ENCODE data around the gene OSTF1.

OSTF1 gene

GRCh38 chr9:75112789-75113188 is 24.5 kb downstream of the OSTF1 start:
- Histone ChIP-seq H3K4me2 (ENCODE audit: low read depth, low read length, poor library complexity, severe bottlenecking) (no peak overlapping the region), H3K9ac (ENCODE audit: low read depth, low read length, poor library complexity, severe bottlenecking) (no peak overlapping the region)

GRCh38 chr9:75116306-75116705 is 28.0 kb downstream of the OSTF1 start:
- no peak for TF ChIP-seq EZH2phosphoT487 (IDR thresholded peaks at IDR 0.05; ENCODE audit: borderline replicate concordance)
- TF ChIP-seq CTCF (conservative IDR thresholded peaks at IDR 0.05; ENCODE audit: low read length): no peak
- Histone ChIP-seq H3K79me2 (ENCODE audit: insufficient read depth, low read length) (peaks cover 36% of the 10 kb centered on the region; the same call in 1 of the 2 replicates), H3K9me3 (ENCODE audit: insufficient read depth, low read depth, low read length) (no peaks in the 10 kb centered on the region)

More at GRCh38 chr9:75112789-75113188, 24.5 kb downstream of the OSTF1 start:
- H3K9me2 ChIP-seq (replicated peaks; ENCODE audit: low read depth, low read length): no peaks in the 10 kb centered on the region
- H3K27me3 ChIP-seq (ENCODE audit: insufficient read depth, low read length, poor library complexity, severe bottlenecking): no peaks in the 10 kb centered on the region
- no peaks in the 10 kb centered on the region for H3K9me3 ChIP-seq (ENCODE audit: insufficient read depth, low read depth, low read length)
- H3K36me3 ChIP-seq (ENCODE audit: insufficient read depth, low read length): 0 out of 2 replicates have a peak, but pooled peaks cover 5% of the 10 kb centered on the region
- H3K4me1 ChIP-seq (ENCODE audit: insufficient read depth, low read length, poor library complexity, severe bottlenecking): no peaks in the 10 kb centered on the region
- H3K4me3 ChIP-seq (ENCODE audit: low read length, poor library complexity, severe bottlenecking): no peak overlapping the region
- H4K20me1 ChIP-seq (ENCODE audit: insufficient read depth, low read length, poor library complexity, severe bottlenecking): no peaks in the 10 kb centered on the region
- peaks cover 53% of the 10 kb centered on the region for H3K79me2 ChIP-seq (ENCODE audit: insufficient read depth, low read length)
- no peak for TF ChIP-seq EZH2phosphoT487 (IDR thresholded peaks at IDR 0.05; ENCODE audit: borderline replicate concordance)
- no peak for TF ChIP-seq CTCF (conservative IDR thresholded peaks at IDR 0.05; ENCODE audit: low read length)
- no peak overlapping the region for H2AFZ ChIP-seq (ENCODE audit: low read length)
- no peaks in the 10 kb centered on the region for H3F3A ChIP-seq (ENCODE audit: low read depth)

DNA sequence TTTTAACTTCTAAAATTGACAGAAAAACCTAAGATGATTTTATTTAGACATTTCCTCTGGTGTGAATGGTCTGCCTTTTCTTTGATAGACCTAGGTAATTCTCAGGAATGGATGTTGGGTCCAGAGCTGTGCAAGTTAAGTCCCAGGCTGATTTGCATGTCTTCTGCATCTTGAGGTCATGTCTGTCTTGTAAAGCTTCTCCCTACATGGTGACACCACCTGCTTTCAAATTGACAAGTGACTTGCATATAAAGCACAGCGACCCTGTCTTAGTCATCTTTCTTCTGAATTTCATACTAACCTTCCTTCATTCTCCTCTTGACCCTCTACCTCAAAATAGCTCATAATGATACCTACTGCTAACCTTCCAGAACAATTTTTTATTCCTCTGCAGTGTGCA is 29.2 kb downstream of the OSTF1 start:
- Histone ChIP-seq H3K9me3 (ENCODE audit: insufficient read depth, low read depth, low read length) (no peaks in the 10 kb centered on the region), H4K20me1 (ENCODE audit: insufficient read depth, low read length, poor library complexity, severe bottlenecking) (no peaks in the 10 kb centered on the region), H2AFZ (ENCODE audit: low read length) (no peak overlapping the region), H3K4me2 (ENCODE audit: low read depth, low read length, poor library complexity, severe bottlenecking) (no peak overlapping the region), H3K36me3 (ENCODE audit: insufficient read depth, low read length) (peaks cover 36% of the 10 kb centered on the region), H3K27me3 (ENCODE audit: insufficient read depth, low read length, poor library complexity, severe bottlenecking) (no peaks in the 10 kb centered on the region), H3K9me2 (replicated peaks; ENCODE audit: low read depth, low read length) (no peaks in the 10 kb centered on the region), H3K4me3 (ENCODE audit: low read length, poor library complexity, severe bottlenecking) (no peak overlapping the region), H3K4me1 (ENCODE audit: insufficient read depth, low read length, poor library complexity, severe bottlenecking) (no peaks in the 10 kb centered on the region), H3K79me2 (ENCODE audit: insufficient read depth, low read length) (peaks cover 32% of the 10 kb centered on the region; the same call in 1 of the 2 replicates), H3K9ac (ENCODE audit: low read depth, low read length, poor library complexity, severe bottlenecking) (no peak overlapping the region), H3F3A (ENCODE audit: low read depth) (no peaks in the 10 kb centered on the region)
- TF ChIP-seq EZH2phosphoT487 (IDR thresholded peaks at IDR 0.05; ENCODE audit: borderline replicate concordance) (no peak), CTCF (conservative IDR thresholded peaks at IDR 0.05; ENCODE audit: low read length) (no peak)

More at GRCh38 chr9:75116306-75116705, 28.0 kb downstream of the OSTF1 start:
- Histone ChIP-seq H3K4me3 (ENCODE audit: low read length, poor library complexity, severe bottlenecking) (no peak overlapping the region), H4K20me1 (ENCODE audit: insufficient read depth, low read length, poor library complexity, severe bottlenecking) (no peaks in the 10 kb centered on the region), H3K4me1 (ENCODE audit: insufficient read depth, low read length, poor library complexity, severe bottlenecking) (no peaks in the 10 kb centered on the region), H3K9me2 (replicated peaks; ENCODE audit: low read depth, low read length) (no peaks in the 10 kb centered on the region), H2AFZ (ENCODE audit: low read length) (no peak overlapping the region), H3K27me3 (ENCODE audit: insufficient read depth, low read length, poor library complexity, severe bottlenecking) (no peaks in the 10 kb centered on the region), H3F3A (ENCODE audit: low read depth) (no peaks in the 10 kb centered on the region), H3K9ac (ENCODE audit: low read depth, low read length, poor library complexity, severe bottlenecking) (no peak overlapping the region), H3K4me2 (ENCODE audit: low read depth, low read length, poor library complexity, severe bottlenecking) (no peak overlapping the region), H3K36me3 (ENCODE audit: insufficient read depth, low read length) (peaks cover 36% of the 10 kb centered on the region)

Data from Loucy (cell line).